Measurements from ENCODE around the gene CROCC. TPM values are rescaled to one million over a fixed set of nuclear protein-coding genes. Genes with fewer than 3 reads are reported as not detected.

Gene CROCC
- total RNA-seq, 1 donor from 2014 or later, result 15.2 TPM

DNA sequence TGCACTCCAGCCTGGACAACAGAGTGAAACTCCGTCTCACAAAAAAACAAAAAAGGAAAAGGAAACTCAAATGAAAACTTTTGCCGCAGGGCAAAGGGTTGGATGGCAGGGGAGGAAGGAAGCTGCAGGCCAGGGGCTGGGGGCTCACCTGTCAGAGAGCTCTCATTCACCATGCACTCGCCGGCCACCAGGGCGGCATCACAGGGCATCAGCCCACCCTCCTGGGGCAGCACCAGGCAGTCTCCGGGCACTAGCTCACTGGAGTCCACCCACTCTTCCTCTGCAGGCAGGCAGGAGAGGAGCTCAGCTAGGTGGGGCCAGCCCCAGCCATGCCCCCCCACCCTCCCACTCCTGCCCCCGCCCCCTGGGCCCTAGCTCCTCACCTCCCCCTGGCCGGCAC lies 78.1 kb downstream of the CROCC start:
- Histone ChIP-seq H3K9ac (no peak overlapping the region), H3K79me2 (ENCODE audit: low read depth) (no peaks in the 10 kb centered on the region), H3F3A (ENCODE audit: low read depth) (no peaks in the 10 kb centered on the region), H2AFZ (replicated peaks) (no peak overlapping the region), H4K20me1 (ENCODE audit: low read depth) (no peaks in the 10 kb centered on the region), H3K36me3 (no peaks in the 10 kb centered on the region), H3K27me3 (no peaks in the 10 kb centered on the region), H3K4me2 (no peak overlapping the region), H3K4me1 (no peaks in the 10 kb centered on the region), H3K4me3 (no peak overlapping the region), H3K9me3 (ENCODE audit: low read depth) (no peaks in the 10 kb centered on the region), H3K27ac (no peak overlapping the region)
- Mint-ChIP-seq H3K4me3 (no peak overlapping the region), H3K4me1 (no peaks in the 10 kb centered on the region), H3K9me3 (no peaks in the 10 kb centered on the region), H3K36me3 (peaks cover 3% of the 10 kb centered on the region), H3K27ac (no peak overlapping the region), H3K27me3 (ENCODE audit: insufficient read depth, low read depth) (peaks cover 2% of the 10 kb centered on the region)
- DNase-seq (ENCODE audit: low spot score), result no peak
- no peak for TF ChIP-seq EZH2 (IDR thresholded peaks at IDR 0.05)
- no peak for TF ChIP-seq EZH2phosphoT487 (IDR thresholded peaks at IDR 0.05)
- TF ChIP-seq, protein P1, sequence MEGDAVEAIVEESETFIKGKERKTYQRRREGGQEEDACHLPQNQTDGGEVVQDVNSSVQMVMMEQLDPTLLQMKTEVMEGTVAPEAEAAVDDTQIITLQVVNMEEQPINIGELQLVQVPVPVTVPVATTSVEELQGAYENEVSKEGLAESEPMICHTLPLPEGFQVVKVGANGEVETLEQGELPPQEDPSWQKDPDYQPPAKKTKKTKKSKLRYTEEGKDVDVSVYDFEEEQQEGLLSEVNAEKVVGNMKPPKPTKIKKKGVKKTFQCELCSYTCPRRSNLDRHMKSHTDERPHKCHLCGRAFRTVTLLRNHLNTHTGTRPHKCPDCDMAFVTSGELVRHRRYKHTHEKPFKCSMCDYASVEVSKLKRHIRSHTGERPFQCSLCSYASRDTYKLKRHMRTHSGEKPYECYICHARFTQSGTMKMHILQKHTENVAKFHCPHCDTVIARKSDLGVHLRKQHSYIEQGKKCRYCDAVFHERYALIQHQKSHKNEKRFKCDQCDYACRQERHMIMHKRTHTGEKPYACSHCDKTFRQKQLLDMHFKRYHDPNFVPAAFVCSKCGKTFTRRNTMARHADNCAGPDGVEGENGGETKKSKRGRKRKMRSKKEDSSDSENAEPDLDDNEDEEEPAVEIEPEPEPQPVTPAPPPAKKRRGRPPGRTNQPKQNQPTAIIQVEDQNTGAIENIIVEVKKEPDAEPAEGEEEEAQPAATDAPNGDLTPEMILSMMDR (IDR thresholded peaks at IDR 0.05), result no peak

DNA sequence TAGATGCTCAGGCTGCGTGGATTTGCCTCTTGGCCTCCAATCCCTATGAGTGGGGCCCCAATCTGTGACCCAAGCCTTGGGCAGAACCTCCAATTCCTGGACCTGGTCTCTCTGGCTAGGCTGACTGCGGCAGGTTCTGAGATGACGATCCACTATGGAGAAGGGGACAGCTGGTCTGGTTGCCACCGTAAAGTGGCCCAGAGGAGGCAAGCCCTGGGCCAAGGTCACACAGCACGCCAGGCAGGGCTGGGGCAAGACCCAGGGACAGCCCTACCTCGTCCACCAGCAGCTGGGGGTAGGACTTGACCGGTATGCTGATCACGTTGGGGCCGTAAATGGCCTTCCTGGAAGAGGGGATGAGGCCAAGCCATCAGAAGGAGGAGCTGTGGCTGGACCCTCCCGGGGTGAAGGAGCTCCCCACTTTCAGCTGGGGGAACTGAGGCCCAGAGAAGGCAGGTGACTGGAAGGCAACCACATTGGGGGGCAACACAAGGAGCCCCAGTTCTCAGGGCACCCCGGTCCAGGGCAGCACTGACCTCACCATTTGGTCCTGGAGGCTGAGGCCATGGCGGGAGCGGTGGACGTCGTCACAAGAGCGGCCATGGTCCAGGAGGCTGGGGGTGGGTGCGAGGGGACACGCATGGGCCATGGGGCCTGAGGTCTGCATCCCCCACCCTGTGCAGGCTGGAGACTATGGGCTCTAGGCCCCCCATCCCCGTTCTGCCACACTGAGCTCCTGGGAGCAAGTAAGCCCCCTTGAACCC lies 80.2 kb downstream of the CROCC start:
- no peaks in the 10 kb centered on the region for H4K20me1 ChIP-seq (ENCODE audit: low read depth)
- no peaks in the 10 kb centered on the region for H3K36me3 ChIP-seq
- no peaks in the 10 kb centered on the region for H3K4me1 ChIP-seq
- no peaks in the 10 kb centered on the region for H3K9me3 ChIP-seq (ENCODE audit: low read depth)
- H3K79me2 ChIP-seq (ENCODE audit: low read depth), result no peaks in the 10 kb centered on the region
- no peak for DNase-seq (ENCODE audit: low spot score)
- Mint-ChIP-seq H3K9me3 (no peaks in the 10 kb centered on the region), H3K27me3 (ENCODE audit: insufficient read depth, low read depth) (peaks cover 4% of the 10 kb centered on the region), H3K4me1 (no peaks in the 10 kb centered on the region), H3K27ac (no peak overlapping the region), H3K36me3 (no peaks in the 10 kb centered on the region), H3K4me3 (no peak overlapping the region)
- no peak overlapping the region for H3K9ac ChIP-seq
- no peak overlapping the region for H2AFZ ChIP-seq (replicated peaks)
- H3K27ac ChIP-seq, result no peak overlapping the region
- H3K4me2 ChIP-seq, result no peak overlapping the region
- TF ChIP-seq EZH2 (IDR thresholded peaks at IDR 0.05) (no peak), EZH2phosphoT487 (IDR thresholded peaks at IDR 0.05) (no peak)
- TF ChIP-seq, protein P1 (IDR thresholded peaks at IDR 0.05), result no peak
- H3K4me3 ChIP-seq, result no peak overlapping the region
- no peaks in the 10 kb centered on the region for H3F3A ChIP-seq (ENCODE audit: low read depth)
- no peaks in the 10 kb centered on the region for H3K27me3 ChIP-seq

DNA sequence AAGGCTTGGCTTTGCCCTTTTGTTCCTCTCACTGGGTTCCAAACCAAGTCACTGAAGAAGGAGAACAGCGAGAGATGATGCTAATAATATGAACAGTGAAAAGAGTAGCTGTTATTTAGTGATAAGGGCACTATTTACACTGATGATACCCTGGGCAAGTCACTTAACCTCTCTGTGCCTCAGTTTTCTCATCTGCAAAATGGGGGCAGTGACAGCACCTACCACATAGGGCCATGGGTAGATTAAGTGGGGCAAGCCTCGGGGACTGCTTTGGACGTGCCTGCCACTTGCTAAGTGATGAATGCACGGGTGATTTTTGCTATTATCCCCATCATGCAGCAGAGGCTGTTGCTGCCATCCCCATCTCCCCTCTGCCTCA lies 80.8 kb downstream of the CROCC start:
- Mint-ChIP-seq H3K27me3 (ENCODE audit: insufficient read depth, low read depth) (peaks cover 4% of the 10 kb centered on the region), H3K9me3 (no peaks in the 10 kb centered on the region), H3K27ac (no peak overlapping the region), H3K4me1 (no peaks in the 10 kb centered on the region), H3K4me3 (no peak overlapping the region), H3K36me3 (no peaks in the 10 kb centered on the region)
- no peaks in the 10 kb centered on the region for H3K4me1 ChIP-seq
- no peaks in the 10 kb centered on the region for H3K79me2 ChIP-seq (ENCODE audit: low read depth)
- H3K9me3 ChIP-seq (ENCODE audit: low read depth), result no peaks in the 10 kb centered on the region
- no peak overlapping the region for H2AFZ ChIP-seq (replicated peaks)
- peaks cover 3% of the 10 kb centered on the region for H4K20me1 ChIP-seq (ENCODE audit: low read depth)
- H3K27me3 ChIP-seq, result no peaks in the 10 kb centered on the region
- DNase-seq (ENCODE audit: low spot score), result no peak
- H3F3A ChIP-seq (ENCODE audit: low read depth), result no peaks in the 10 kb centered on the region
- H3K4me3 ChIP-seq, result no peak overlapping the region
- no peak overlapping the region for H3K27ac ChIP-seq
- H3K36me3 ChIP-seq, result no peaks in the 10 kb centered on the region
- TF ChIP-seq, protein P1 (IDR thresholded peaks at IDR 0.05), result no peak
- TF ChIP-seq EZH2 (IDR thresholded peaks at IDR 0.05) (no peak), EZH2phosphoT487 (IDR thresholded peaks at IDR 0.05) (no peak)
- no peak overlapping the region for H3K9ac ChIP-seq
- no peak overlapping the region for H3K4me2 ChIP-seq

All from neural progenitor cell (in vitro differentiated cells).